HG02642 (cell line): ENCODE data around the gene RTTN.
A peak's percentile ranks its signal among the peaks of the same experiment; 100 is the strongest.
"Not testable (repeated sequence)": the region's sequence is repeated elsewhere in the genome, so short reads cannot be mapped to it uniquely, and the experiment has no call there.

Experiments
- ATAC-seq: cut with Tn5 transposase; IDR thresholded peaks from one replicate; pipeline ENCODE4 v1.9.1; 2021; ENCODE audit warnings: mild to moderate bottlenecking; ENCODE audit not compliant: unreplicated experiment, poor library complexity

Gene RTTN, protein sequence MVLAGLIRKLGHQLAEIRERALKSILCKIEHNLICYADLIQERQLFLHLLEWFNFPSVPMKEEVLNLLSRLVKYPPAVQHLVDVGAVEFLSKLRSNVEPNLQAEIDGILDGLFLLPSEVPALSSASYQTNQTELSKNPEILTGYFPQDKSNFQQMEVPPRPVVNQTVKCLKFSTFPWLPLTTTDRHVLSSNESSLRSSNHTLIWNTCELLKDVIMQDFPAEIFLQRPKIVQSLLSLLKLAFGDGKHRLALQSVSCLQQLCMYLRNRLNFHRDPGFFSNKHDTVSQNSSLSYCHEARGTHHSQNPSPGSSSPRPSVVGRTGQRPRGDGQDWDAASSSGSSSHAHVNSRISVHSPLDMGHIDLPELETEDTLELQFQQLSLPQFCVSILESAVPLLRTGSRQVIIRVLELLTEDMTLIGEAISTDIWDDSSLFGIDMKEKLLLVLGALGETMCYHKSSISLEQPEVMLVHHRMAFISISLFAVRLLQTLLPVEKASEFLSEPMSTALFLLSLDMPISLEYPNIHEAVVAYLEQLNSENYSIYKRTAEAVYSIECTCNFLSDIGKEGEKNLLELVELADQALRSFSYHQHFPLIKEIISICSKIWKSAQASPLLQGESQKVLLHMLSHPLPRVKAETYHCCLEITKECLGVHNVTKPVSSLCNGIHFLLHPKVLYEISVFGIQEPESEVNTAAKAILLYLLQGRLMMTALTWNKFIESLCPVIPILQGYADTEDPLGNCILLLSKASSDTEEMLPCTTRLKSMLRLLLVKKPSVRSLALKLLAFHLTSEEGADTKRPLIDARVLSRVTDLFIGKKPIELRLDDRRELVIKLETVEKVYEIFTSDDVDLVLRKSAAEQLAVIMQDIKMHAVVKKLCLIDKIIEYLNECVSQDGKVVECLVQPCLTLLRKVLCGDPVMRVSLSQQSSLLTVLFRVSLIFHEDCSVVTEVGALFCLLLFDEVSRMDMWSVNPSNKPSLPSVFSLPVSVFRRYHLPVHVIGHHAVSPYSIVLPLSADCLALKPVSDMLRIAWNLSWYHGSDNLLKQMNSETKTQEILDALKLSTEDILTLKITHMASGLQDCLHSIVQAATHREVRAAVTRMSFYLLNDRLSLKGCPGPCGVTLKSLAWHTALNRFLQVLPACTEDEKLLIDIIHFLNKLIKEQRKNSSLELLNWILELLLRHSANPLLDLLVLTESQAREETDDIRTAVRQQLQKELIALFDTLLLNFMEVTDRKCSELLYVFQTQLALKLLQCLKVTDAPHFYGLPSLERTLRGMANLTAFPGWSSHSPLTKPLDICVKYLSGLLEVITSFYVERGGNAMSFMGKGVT (N-terminal part only)

DNA sequence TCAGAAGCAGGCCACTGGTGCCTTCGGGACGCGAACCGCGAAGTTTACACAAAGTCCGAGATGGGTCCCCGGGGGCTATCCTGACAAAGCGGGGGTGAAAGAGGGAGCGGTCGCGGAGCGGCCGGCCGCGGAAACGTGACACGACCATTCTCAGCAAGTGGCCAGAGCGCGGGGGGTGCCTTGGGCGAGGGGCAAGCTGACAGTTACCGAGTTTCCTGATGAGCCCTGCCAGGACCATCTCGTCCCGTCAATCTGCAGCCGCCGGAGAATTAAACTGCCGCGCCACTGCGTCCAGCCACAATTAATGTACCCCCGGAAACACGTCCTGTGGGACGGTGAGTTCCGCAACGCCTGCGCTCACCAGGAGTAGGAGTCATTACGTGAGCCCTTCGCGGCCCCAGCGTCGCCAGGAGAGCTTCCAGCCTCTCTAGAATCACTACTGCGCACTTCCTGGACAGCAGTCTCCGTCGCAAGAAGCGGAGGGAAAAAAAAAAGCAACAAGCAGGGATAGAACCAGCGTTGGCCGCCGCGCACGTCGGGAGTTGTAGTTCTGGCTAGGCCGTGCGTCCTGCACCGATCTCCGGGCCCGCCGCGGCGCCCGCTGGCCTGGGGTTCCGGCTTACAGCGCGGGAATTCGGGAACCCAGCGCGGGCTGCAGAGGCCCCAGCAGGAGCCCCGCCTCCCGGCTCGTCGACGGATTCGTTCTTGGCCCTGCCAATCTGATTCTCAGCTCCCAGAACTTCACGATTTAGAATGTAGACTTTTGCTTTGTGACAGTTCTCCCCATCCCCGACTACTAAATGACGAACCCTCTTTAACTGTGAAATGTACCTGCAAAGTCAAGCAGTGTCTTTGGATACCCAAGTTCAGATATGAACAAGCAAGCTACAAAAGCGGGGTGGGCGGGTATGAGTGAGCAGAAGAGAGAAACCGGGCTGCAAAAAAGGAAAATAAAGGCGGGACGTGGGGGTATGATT is at the start of gene RTTN:
RTTN (minus strand) TSS at position 267 of the 977 bp plus-strand sequence; CDS start at position 238, 29 bp downstream.
- ATAC-seq = peak; percentile 97

DNA sequence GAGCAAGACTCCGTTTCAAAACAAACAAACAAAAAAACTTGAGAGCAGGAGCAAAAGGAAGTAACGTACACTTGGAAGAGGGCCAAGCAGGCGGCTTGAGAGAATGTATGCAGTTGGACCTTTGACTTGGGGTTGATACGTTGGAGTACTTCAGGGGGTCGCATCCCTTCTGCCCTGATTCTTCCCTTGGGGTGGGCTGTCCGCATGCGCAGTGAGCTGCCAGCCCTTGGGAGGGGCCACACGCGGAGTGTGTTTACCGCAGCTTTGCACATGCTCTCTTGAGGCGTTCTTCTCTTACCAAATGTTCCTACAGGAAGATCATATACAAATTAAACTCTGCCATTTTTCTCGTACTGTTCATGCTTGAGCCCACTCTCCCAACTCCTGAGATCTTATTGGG is 45.3 kb upstream of the RTTN start:
- no peak for ATAC-seq

DNA sequence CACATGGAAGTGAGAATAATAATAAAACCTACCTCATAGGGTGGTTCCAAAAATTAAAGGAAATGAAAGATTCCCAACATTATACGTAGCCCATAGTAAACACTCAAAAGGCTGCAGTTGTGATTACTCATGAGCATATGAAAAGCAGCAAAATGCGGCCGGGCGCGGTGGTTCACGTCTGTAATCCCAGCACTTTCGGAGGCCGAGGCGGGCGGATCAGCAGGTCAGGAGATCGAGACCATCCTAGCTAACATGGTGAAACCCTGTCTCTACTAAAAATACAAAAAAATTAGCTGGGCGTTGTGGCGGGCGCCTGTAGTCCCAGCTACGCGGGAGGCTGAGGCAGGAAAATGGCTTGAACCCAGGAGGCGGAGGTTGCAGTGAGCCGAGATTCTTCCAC is 44.4 kb upstream of the RTTN start:
- not testable (repeated sequence) for ATAC-seq

DNA sequence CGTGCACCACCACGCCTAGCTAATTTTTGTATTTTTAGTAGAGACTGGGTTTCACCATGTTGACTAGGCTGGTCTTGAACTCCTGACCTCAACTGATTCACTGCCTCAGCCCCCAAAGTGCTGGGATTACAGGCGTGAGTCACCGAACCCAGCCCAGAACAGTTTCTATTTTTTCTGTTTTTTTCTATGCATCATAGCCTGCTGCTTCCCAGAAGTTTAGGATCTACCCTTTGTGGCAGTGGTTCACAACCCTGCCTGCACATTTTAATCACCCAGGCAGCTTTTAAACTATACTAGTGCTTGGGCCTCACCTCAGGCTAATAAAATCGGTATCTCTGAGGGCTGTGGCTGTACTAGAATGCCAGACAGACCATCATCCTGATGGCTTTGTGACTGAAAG is 43.6 kb upstream of the RTTN start:
- no peak for ATAC-seq

DNA sequence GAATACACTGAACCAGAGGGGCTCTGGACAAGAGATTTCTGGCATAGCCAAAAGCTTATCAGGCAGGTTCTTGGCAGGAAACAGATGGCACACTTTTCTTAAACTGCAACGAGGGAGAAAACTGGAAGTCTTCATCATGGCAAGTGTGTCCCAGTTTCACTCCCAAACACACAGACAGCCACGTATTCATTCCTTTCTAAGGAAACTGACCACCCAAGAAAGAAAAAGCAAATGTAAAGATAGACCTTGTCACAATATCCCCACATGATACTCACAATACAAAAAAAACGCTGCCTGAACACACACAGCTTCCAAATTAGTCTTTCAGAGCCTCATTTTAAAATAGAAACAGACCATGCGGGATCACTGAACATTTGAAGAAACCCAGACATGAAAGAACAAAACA is 40.6 kb upstream of the RTTN start:
- no peak for ATAC-seq

DNA sequence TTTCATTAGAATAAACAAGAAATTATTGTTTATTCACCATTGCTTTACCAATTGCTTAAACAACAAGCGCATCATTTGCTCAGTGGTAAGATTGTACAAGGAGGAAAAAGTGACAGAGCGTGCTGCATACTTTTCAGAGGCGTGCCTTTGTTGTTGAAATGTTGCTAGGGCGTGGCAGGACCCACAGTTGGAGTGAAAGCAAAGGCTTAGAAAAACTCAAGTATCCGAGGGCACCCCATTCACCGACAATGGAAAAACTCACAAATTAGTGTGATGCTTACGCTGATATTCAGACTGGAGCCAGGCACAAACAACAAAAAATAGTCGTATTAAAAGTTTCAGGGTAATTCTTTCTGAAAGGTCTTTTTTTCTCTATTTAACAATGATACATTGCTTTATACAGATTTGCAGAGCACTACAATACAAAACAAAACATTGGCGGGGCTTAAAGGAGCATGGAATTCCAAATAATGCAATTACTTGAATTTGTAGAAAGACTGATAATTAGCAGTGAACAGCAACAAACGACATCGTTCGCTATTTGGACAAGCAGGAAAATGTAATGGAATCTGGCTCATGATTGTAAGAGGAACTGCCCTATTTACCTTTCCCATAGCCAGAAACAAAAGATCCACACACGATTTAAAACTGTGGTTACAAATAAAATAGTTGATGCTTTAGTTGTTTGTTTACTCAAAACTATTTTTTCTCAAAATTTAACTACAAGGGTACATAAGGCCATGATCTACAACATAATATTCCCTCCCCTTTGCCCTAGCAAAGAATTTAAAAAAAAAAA is 37.8 kb upstream of the RTTN start:
- no peak for ATAC-seq

DNA sequence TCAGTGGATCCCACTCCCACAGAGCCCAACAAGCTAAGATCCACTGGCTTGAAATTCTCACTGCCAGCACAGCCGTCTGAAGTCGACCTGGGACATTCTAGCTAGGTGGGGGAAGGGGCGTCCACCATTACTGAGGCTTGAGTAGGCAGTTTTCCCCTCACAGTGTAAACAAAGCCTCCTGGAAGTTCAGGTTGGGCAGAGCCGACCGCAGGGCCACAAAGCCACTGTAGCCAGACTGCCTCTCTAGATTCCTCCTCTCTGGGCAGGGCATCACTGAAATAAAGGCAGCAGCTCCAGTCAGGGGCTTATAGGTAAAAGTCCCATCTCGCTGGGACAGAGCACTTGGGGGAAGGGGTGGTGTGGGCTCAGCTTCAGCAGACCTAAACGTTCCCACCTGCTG is 31.4 kb upstream of the RTTN start:
- ATAC-seq = not testable (repeated sequence)

DNA sequence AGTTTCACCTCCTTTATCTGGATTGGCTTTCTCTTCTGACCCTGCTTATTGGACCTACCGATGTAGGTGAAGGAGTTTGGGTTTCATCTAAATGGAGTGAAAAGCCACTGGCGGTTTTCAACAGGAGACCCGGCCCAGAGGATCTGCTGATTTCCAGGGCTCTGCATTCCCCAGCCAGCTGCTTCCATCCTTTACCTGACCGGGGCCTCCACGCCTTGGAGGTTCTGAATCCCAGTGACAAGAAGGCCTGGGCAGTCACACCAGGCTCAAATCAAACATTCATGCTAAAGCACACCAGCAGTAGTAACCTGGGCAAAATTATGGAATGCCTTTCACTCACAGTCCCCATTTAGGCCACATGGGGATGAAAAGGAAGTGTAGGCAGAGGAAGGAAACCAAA is 30.0 kb upstream of the RTTN start:
- ATAC-seq = no peak

DNA sequence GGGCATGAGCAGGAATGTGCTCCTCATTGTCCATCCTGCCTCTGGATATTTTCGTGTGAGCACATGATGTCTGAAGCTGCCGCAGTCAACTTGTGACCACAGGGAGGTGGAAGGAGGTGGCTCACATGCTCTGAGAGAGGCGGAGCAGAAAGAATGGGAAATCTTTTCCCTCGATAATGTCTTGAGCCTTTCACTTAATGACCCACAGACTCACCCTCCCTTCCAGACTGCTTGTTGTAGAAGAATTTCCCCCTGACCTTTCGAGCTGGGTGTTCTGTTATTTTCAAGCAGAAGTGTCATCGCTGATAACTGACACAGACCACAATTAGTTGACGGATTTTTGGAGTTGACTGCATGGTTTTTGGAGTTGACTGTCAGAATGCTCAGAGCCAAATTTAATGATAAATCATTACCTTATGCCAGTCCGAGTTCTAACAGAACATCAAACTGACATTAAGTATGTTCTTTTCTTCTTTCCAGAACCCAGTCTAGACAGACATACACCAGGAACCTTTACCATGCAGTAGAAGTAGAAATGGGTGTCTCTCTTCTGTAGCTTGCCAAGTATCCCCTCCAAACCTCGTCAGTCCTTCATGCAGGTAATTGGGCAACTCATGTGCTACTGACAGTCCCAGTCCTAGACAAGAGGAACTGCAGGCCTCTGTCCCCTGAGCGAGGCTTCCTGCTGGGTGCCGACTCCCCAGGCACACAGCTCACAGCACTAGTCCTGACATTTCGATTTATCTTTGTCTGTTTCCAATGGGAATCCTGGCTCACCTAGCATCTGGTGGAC is 29.4 kb upstream of the RTTN start:
- no peak for ATAC-seq

DNA sequence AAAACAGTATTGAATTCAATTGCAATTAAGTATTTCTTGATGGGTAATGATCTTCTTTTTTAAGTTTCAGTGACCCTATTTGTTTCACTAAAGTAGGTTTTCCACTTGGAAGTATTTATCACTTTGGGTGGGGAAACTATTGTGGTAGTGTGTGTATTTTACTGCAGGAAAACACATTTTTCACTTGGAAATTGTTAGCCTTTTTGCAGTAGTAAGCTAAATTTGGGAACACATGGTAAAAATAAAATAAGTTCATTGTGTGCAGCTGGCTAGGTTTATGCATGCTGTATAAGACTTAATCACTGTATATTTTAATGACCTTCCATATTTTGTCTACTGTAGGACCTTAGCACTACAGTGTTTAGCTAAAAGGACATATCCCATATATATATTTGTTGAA is 28.5 kb upstream of the RTTN start:
- no peak for ATAC-seq

DNA sequence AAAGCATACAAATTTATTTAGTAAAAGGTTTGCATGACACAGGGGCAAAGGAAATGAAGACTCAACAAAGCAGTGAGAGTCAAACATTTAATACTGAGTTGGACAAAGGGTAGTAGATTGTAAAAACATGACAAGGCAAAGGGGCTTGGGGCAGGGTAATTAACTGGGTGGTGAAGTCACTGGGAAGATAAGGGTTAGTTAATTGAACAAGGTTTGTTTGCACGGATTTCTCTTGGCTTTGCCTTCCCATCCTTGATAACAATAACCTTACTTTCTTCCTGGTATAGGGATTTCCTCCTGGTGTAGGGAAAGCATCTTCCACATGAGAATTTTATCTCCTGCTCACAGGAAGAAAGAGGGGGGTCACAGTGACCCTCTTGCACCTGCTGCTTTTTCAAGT is 26.8 kb upstream of the RTTN start:
- ATAC-seq = no peak

DNA sequence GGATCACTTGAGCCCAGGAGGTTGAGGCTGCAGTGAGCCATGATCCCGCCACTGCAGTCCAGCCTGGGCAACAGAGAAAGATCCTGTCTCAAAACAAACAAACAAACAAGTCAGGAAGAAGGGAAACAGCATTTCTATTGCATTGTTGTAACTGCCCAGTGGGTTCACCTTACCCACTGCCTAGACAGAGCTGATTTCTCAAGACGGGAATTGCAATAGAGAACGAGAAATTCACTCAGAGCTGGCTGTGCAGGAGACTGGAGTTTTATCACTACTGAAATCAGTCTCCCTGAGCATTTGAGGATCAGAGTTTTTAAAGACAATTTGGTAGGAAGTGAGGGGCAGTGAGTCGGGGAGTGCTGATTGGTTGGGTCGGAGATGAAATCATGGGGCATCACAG is 24.2 kb upstream of the RTTN start:
- no peak for ATAC-seq

DNA sequence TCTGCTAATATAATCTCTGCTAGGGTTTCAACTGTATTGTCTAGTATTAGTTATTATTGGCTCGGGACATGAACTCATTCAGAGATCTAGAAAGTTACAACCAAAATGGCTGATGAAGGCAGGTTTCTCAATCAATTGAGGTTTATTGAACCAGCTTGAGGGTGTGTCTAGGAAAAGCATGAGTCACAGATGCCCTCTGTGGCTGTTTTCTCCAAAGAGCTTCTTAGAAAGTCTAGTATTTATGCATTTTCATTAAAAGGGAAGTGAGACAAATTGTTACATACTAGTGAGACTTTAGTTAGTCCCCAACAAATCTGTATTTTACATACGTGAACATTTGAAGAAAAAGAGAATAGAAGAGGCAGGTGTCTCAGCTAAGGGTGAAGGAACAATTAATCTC is 23.0 kb upstream of the RTTN start:
- no peak for ATAC-seq

DNA sequence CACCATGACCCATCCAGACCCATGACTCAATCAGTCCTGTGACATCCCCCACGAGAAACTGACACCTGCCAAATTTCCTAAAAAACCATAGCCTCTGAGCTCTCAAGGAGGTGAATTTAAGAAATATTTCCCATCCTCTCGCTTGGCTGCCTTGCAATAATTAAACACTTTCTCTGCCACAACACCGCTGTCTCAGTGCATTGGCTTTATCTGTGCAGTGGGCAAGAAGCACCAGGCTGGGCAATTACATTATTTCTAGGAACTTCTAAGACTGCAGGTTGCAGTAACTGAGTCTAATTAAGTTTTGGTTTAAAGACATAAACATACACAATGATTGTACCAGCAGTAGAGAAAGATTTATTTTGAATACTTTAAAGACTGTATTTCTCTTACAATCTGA is 22.0 kb upstream of the RTTN start:
- ATAC-seq = no peak

DNA sequence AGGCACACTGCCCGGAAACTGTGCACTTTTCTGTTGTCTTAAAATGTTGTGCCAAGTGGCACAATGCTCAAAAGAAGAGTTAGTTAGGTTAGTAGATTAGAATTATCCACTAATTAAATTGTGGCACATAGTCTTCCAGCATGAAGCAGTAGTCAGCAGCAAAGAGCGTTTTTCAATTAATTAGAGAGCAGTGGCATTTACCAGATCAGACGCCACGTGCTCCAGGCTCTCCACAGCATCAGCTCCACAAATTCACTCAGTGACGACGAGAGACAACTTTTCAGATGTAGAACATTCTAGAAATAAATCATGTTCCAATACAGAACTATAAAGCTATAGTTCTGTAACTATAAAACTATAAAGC is 16.4 kb upstream of the RTTN start:
- ATAC-seq = no peak

DNA sequence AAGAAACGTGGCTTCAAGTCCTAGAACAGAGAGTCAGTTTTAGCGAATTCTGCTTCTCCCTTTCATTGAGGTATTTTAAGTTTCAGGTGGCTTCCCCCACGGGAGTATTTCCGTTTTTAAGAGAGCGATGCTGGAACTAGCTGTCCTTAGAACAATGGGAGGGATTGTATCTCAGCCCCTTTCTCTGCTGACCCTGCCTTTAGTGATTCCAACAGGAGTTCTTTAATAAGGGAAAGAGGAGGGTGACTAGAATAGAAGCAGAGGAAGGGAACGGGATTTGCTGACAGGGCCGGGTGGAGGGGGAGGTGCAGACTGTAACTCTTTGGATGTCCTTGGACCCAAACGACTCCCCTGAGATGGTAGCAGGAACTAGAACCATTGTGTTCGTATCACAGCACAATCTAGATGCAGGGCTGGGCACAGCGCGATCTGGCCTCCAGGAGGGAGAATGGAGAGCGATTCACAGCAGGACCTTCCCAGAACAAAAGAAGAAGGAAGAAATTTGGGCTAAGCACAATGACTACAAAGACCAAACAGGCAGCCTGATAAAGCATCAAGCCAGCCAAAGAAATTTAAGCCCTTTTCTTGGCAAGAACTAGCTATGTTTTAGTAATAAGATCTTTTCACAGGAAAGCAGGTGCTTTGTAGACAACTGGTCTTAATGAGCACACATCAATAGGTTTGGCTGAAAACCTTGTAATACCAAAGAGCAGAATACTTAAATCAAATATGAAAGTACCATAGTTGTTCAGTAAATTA is 15.8 kb upstream of the RTTN start:
- ATAC-seq = no peak

DNA sequence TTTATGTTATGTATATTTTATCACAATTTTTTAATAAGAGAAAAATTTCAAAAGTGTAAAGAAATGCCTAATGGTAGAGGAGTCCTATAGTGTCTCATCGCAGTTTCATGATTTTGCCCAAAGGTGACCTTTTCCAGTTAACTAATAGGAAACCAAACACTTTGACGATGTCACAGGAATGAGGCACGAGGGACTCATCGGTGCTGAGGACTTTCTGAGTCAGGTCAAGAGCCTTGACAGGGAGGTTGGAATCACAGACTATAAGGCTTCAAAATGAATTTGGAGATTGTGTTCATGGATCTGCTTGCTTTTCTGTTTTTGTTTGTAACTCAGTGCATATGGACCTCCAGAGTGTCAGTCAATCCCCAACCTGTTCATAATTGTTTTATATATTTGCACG is 15.1 kb upstream of the RTTN start:
- ATAC-seq = no peak
